HepG2 (cell line): ENCODE measurements around the gene ASAP2. TPM values are rescaled to one million over a fixed set of nuclear protein-coding genes. Genes with fewer than 3 reads are reported as not detected.

ENCODE experiments used
- ARID4A ChIP-seq: sonication (generic); formaldehyde crosslinking; IDR thresholded peaks from 2 replicates; pipeline ENCODE4 v1.5.0; 2020; ENCODE audit warnings: mild to moderate bottlenecking, missing genetic modification reagents, borderline replicate concordance
- ATF7-NPFF ChIP-seq: sonication (generic); formaldehyde crosslinking; IDR thresholded peaks from 2 replicates; pipeline ENCODE4 v1.8.1; 2023; ENCODE audit warnings: mild to moderate bottlenecking, low read depth, missing genetic modification reagents, moderate library complexity
- DNMT3B ChIP-seq: conservative IDR thresholded peaks from 2 replicates; pipeline ENCODE4 v1.6.1; 2016; ENCODE audit warnings: missing biosample characterization, control low read depth
- NR2F6 ChIP-seq, 2 experiments: IDR thresholded peaks; 2 replicates each; pipeline ENCODE4 v1.6.1; 2016; ENCODE audit warnings: antibody characterized with exemption in 1 of 2, mild to moderate bottlenecking in 1 of 2
- SAP130 ChIP-seq: IDR thresholded peaks from 2 replicates; pipeline ENCODE4 v1.6.1; 2016; ENCODE audit warnings: low read depth
- SMC3 ChIP-seq: IDR thresholded peaks from 2 replicates; pipeline ENCODE4 v1.6.1; 2011; ENCODE audit warnings: low read length, improper control_type of control experiment
- SOX13 ChIP-seq, 3 experiments: fragments of 450-650 bp in 1 of 3; sonication (generic) in 1 of 3; formaldehyde crosslinking in 1 of 3; IDR thresholded peaks in 2 of 3; conservative IDR thresholded peaks in 1 of 3; 2 replicates each; pipeline versions ENCODE4 v1.5.0 to v1.6.1; 2016 to 2020; ENCODE audit warnings: antibody characterized with exemption in 1 of 3, mild to moderate bottlenecking in 1 of 3, missing compliant biosample characterization in 1 of 3, missing genetic modification reagents in 1 of 3, moderate library complexity in 1 of 3
- THAP8 ChIP-seq: sonication (generic); formaldehyde crosslinking; IDR thresholded peaks from 2 replicates; pipeline ENCODE4 v1.5.1; 2020; ENCODE audit warnings: missing genetic modification reagents, mild to moderate bottlenecking, borderline replicate concordance
- ZHX2 ChIP-seq, 2 experiments: sonication (generic) in 1 of 2; formaldehyde crosslinking in 1 of 2; IDR thresholded peaks; 2 replicates each; pipeline versions ENCODE4 v1.6.1 to v1.9.0; 2014 to 2022; ENCODE audit warnings: antibody characterized with exemption in 1 of 2, borderline replicate concordance in 1 of 2, inconsistent platforms in 1 of 2, low read depth in 1 of 2, missing genetic modification reagents in 1 of 2
- polyA plus RNA-seq, 8 experiments: library from polyadenylated mRNA; depleted of rRNA in 3 of 8; stranded (reverse) in 7 of 8; unstranded in 1 of 8; fragments of >200 nt; fragmentation: Illumina TruSeq in 4 of 8; extraction: Trizol in 4 of 8; gene quantifications; 2 replicates each; pipeline versions ENCODE4 v1.2.1 to v1.2.3, GENCODE V29; 2011 to 2016; ENCODE audit warnings: low read depth in 4 of 8, missing spikeins in 1 of 8, mixed read lengths in 1 of 8; ENCODE audit not compliant: insufficient read depth in 1 of 8
- total RNA-seq, 5 experiments: library from RNA; depleted of rRNA; stranded (reverse); fragments of >200 nt; fragmentation: Illumina TruSeq; extraction: Trizol; gene quantifications; 2 replicates each; pipeline ENCODE4 v1.2.3, GENCODE V29; 2016; ENCODE audit warnings: low read depth in 1 of 5
- TF ChIP-seq, protein P1 (sequence below): IDR thresholded peaks from 2 replicates; pipeline ENCODE4 v1.6.1; 2016; ENCODE audit warnings: low read depth
- TF ChIP-seq, protein P2 (sequence below): IDR thresholded peaks from 2 replicates; pipeline ENCODE4 v1.6.1; 2016; ENCODE audit warnings: mild to moderate bottlenecking

The ASAP2 gene
- total and polyA plus RNA-seq, 2 of the 13 experiments (the other 11 are each of a cell fraction or from before 2014, with no cell fraction given): 7.3 to 22.3 TPM

DNA sequence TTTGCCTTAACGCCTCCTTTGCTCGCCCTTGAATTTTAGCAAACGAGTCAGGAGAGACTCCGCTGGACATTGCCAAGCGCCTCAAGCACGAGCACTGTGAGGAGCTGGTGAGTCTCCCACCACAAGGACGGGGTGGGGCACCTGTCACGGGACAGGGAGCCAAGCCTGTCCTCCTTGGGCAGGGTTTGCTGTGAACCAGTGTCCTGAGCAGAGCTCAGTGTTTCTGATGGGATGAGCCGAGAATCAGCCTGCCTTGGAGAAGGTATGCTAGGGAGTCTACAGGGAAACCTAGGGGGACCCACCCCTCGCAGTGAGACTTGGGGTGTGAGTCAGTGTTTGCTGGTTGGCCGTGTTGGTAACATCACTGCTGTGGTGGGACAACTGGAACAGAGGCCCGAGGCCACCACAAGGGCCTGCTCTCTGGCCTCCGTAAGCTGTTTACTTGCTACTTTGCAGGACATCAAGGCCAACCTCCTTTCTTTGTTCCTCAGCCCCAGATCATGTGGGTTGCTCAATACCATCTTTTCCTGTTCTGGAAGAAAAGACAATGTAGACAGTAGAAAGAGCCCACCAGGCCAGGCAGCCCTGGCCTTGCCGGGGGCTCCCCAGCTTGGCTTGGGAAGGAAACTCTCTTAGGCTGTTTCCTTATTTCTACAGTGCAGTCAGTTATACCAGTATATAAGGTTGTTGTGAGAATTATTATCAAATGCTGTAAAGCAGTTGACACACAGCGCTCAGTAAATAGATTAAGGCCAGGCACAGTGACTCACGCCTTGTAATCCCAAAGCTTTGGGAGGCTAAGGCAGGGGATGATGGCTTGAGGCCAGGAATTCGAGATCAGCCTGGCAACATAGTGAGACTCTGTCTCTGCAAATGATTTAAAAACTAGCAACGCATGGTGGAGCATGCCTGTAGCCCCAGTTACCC is 174.4 kb downstream of the ASAP2 start (continued):
- TF ChIP-seq THAP8 (CRISPR knock-in tag): no peak
- TF ChIP-seq ZHX2 (IDR thresholded peaks at IDR 0.05; ENCODE audit: low read depth): no peak; the same call in 1 of the 2 replicates
- TF ChIP-seq ZHX2 (CRISPR knock-in tag; IDR thresholded peaks at IDR 0.05; ENCODE audit: borderline replicate concordance): no peak
- TF ChIP-seq SMC3: peak; percentile 16; the same call in 1 of the 2 replicates
- peak; percentile 86 for TF ChIP-seq SOX13 (IDR thresholded peaks at IDR 0.05)
- TF ChIP-seq SOX13 (CRISPR knock-in tag; conservative IDR thresholded peaks at IDR 0.05 in 1 of 2, IDR thresholded peaks at IDR 0.05 in 1 of 2): peak in 1 of 2 experiments; percentile 96; a peak in 2 of 4 replicates
- TF ChIP-seq DNMT3B (CRISPR knock-in tag): peak; percentile 51
- TF ChIP-seq, protein P1, sequence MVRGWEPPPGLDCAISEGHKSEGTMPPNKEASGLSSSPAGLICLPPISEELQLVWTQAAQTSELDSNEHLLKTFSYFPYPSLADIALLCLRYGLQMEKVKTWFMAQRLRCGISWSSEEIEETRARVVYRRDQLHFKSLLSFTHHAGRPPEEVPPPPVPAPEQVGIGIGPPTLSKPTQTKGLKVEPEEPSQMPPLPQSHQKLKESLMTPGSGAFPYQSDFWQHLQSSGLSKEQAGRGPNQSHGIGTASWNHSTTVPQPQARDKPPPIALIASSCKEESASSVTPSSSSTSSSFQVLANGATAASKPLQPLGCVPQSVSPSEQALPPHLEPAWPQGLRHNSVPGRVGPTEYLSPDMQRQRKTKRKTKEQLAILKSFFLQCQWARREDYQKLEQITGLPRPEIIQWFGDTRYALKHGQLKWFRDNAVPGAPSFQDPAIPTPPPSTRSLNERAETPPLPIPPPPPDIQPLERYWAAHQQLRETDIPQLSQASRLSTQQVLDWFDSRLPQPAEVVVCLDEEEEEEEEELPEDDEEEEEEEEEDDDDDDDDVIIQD (CRISPR knock-in tag): peak; percentile 40; the same call in 1 of the 2 replicates
- TF ChIP-seq, protein P2, sequence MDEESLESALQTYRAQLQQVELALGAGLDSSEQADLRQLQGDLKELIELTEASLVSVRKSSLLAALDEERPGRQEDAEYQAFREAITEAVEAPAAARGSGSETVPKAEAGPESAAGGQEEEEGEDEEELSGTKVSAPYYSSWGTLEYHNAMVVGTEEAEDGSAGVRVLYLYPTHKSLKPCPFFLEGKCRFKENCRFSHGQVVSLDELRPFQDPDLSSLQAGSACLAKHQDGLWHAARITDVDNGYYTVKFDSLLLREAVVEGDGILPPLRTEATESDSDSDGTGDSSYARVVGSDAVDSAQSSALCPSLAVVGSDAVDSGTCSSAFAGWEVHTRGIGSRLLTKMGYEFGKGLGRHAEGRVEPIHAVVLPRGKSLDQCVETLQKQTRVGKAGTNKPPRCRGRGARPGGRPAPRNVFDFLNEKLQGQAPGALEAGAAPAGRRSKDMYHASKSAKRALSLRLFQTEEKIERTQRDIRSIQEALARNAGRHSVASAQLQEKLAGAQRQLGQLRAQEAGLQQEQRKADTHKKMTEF (CRISPR knock-in tag): peak; percentile 70; the same call in 1 of the 2 replicates
- peak; percentile 44 for TF ChIP-seq NR2F6 (IDR thresholded peaks at IDR 0.05)
- 0 out of 2 replicates have a peak, but pooled peaks have one; percentile 38 for TF ChIP-seq NR2F6 (CRISPR knock-in tag; IDR thresholded peaks at IDR 0.05)
- 0 out of 2 replicates have a peak, but pooled peaks have one; percentile 10 for TF ChIP-seq ATF7-NPFF (CRISPR knock-in tag)
- peak; percentile 59; the same call in 1 of the 2 replicates for TF ChIP-seq SAP130 (CRISPR knock-in tag)
- peak; percentile 54; the same call in 1 of the 2 replicates for TF ChIP-seq ARID4A (CRISPR knock-in tag)
